GM12874 (cell line): ENCODE results near the gene WFS1.

Experiments
- TF ChIP-seq, protein P1 (sequence below): IDR thresholded peaks from 2 replicates; pipeline ENCODE4 v1.5.1; 2011; ENCODE audit warnings: low read depth, mild to moderate bottlenecking, control low read depth, low read length, moderate library complexity; ENCODE audit not compliant: insufficient read depth

WFS1 gene

GRCh38 chr4:6325788-6326290 lies 56.2 kb downstream of the WFS1 start:
- TF ChIP-seq, protein P1, sequence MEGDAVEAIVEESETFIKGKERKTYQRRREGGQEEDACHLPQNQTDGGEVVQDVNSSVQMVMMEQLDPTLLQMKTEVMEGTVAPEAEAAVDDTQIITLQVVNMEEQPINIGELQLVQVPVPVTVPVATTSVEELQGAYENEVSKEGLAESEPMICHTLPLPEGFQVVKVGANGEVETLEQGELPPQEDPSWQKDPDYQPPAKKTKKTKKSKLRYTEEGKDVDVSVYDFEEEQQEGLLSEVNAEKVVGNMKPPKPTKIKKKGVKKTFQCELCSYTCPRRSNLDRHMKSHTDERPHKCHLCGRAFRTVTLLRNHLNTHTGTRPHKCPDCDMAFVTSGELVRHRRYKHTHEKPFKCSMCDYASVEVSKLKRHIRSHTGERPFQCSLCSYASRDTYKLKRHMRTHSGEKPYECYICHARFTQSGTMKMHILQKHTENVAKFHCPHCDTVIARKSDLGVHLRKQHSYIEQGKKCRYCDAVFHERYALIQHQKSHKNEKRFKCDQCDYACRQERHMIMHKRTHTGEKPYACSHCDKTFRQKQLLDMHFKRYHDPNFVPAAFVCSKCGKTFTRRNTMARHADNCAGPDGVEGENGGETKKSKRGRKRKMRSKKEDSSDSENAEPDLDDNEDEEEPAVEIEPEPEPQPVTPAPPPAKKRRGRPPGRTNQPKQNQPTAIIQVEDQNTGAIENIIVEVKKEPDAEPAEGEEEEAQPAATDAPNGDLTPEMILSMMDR = no peak

GRCh38 chr4:6326312-6327060 lies 56.8 kb downstream of the WFS1 start:
- TF ChIP-seq, protein P1 = no peak

- TF ChIP-seq, protein P1 = peak; percentile 92
These were observed 57.7 kb downstream of the WFS1 start for GRCh38 chr4:6327220-6327917.

DNA sequence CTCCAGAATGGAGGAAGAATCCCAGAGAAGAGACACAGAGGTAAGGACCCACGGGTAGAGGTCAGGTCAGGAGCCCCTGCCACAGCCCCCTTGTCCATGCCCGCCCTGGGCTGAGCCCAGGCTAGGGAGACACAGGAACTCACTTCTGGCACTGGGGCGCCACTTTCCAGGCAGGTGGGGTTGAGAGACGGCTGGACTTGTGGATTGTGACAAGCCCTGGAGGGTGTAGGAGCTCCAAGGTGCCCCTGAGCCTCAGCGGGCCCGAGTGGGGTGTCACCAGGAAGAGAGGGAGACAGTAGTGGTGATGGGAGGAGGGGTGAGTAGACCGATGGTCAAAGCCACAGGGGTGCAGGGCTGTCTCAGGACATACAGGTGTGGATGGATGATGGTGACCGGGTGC lies 58.9 kb downstream of the WFS1 start:
- TF ChIP-seq, protein P1 = no peak

GRCh38 chr4:6329478-6330383 lies 60.1 kb downstream of the WFS1 start:
- TF ChIP-seq, protein P1 = no peak

DNA sequence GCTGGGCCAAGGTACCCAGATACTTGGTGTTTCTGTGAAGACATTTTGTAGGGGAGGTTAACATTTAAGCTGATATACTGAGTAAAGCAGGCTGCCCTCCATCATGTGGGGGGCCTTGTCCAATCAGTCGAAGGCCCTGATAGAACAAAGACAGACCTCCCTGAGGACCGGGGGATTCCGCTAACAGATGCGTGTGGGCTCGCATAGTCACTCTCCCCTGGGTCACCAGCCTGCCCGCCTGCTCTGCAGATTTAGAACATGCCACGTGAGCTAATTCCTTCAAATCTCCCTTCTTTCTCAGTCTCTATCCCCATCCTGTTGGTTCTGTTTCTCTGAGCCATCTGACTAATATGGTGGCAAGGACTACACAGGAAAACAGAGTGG lies 60.7 kb downstream of the WFS1 start:
- TF ChIP-seq, protein P1 = no peak

- TF ChIP-seq, protein P1 = peak; percentile 70
These were observed 61.4 kb downstream of the WFS1 start for GRCh38 chr4:6331018-6331417.
